HEK293T (cell line): ENCODE results near the gene KCNG2.

ENCODE experiments used
- BHLHE40 ChIP-seq: fragments of 450-650 bp; IDR thresholded peaks from 2 replicates; pipeline ENCODE4 v1.6.1; 2016; ENCODE audit warnings: mild to moderate bottlenecking, moderate library complexity, borderline replicate concordance
- CTBP1 ChIP-seq: fragments of 450-650 bp; IDR thresholded peaks from 2 replicates; pipeline ENCODE4 v1.6.1; 2016; ENCODE audit warnings: borderline replicate concordance
- ELF4 ChIP-seq: fragments of 450-650 bp; IDR thresholded peaks from 2 replicates; pipeline ENCODE4 v1.6.1; 2017; ENCODE audit warnings: antibody characterized with exemption
- FOXA1 ChIP-seq: fragments of 450-650 bp; IDR thresholded peaks from 2 replicates; pipeline ENCODE4 v1.6.1; 2016; ENCODE audit warnings: mild to moderate bottlenecking
- FOXK2 ChIP-seq: fragments of 450-650 bp; IDR thresholded peaks from 2 replicates; pipeline ENCODE4 v1.6.1; 2016; ENCODE audit warnings: mild to moderate bottlenecking
- FOXM1 ChIP-seq: fragments of 450-650 bp; IDR thresholded peaks from 2 replicates; pipeline ENCODE4 v1.6.1; 2017; ENCODE audit warnings: mild to moderate bottlenecking, borderline replicate concordance
- NFRKB ChIP-seq: fragments of 450-650 bp; IDR thresholded peaks from 2 replicates; pipeline ENCODE4 v1.6.1; 2016; ENCODE audit warnings: mild to moderate bottlenecking, moderate library complexity
- SP1 ChIP-seq: fragments of 450-650 bp; IDR thresholded peaks from 2 replicates; pipeline ENCODE4 v1.6.1; 2017
- SUZ12 ChIP-seq: fragments of 450-650 bp; IDR thresholded peaks from 2 replicates; pipeline ENCODE4 v1.6.1; 2016; ENCODE audit warnings: mild to moderate bottlenecking
- ZNF384 ChIP-seq: fragments of 450-650 bp; IDR thresholded peaks from 2 replicates; pipeline ENCODE4 v1.6.1; 2016

DNA sequence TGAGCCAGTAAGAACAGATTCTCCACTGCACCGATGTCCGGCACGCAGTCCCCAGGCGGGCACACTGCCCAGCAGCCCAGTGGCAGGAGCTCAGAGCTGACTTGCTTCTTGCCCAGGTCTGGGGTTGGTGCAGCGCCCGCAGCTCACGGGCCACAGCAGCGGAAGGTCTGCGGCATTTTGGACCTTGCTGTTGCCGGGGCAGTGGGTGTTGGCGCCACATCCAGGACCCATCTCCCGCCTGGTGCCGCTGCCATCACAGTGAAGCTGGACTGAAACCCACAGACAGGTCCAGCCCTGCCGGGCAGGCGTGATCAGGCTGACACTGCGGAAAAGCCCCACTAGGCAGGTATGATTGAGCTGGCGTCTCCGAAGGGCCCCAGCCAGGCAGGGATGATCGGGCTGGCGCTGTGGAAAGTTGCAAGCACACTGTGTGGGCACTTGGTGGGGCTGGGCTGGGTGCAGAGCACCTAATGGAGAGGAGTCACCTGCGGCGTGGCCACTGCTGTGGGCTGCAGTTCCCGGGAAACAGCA lies 78.3 kb downstream of the KCNG2 start:
- TF ChIP-seq ZNF384 (no peak), FOXA1 (no peak), NFRKB (no peak), SUZ12 (no peak), CTBP1 (no peak), FOXM1 (no peak), ELF4 (no peak), BHLHE40 (no peak), FOXK2 (no peak), SP1 (no peak)
